OCI-LY3 (cell line): ENCODE measurements around the gene PCDHA9.
"Not testable (repeated sequence)": the region's sequence is repeated elsewhere in the genome, so short reads cannot be mapped to it uniquely, and the experiment has no call there.

Experiments
- H2AFZ ChIP-seq: fragments of 200-600, 300-600 bp; shearing (Covaris generic); 2 replicates; pipeline ENCODE4 v1.6.0; 2014; ENCODE audit warnings: antibody characterized with exemption, low read depth, low read length
- H3K27ac ChIP-seq: fragments of 200-600, 300-600 bp; sonication (generic); 2 replicates; pipeline ENCODE4 v1.5.1; 2014; ENCODE audit warnings: mild to moderate bottlenecking, low read length, moderate library complexity, mixed read lengths
- H3K27me3 ChIP-seq: fragments of 200-600, 300-600 bp; sonication (generic); 2 replicates; pipeline ENCODE4 v1.6.1; 2014; ENCODE audit warnings: low read depth, low read length, mixed read lengths
- H3K36me3 ChIP-seq: fragments of 200-600, 300-600 bp; sonication (generic); replicated peaks from 2 replicates; pipeline ENCODE3; 2014; ENCODE audit warnings: low read depth, low read length, mixed read lengths
- H3K4me1 ChIP-seq: fragments of 300-600, 200-600 bp; sonication (generic); 2 replicates; pipeline ENCODE4 v1.6.1; 2014; ENCODE audit warnings: low read length, mixed read lengths
- H3K4me2 ChIP-seq: fragments of 200-600, 300-600 bp; sonication (generic); 2 replicates; pipeline ENCODE4 v1.6.1; 2014; ENCODE audit warnings: low read length, mixed read lengths
- H3K4me3 ChIP-seq: fragments of 300-600, 200-600 bp; sonication (generic); 2 replicates; pipeline ENCODE4 v1.5.1; 2014; ENCODE audit warnings: antibody characterized with exemption, mild to moderate bottlenecking, low read length, moderate library complexity
- H3K79me2 ChIP-seq: fragments of 300-600, 200-600 bp; shearing (Covaris generic); 2 replicates; pipeline ENCODE4 v1.6.1; 2014; ENCODE audit warnings: mild to moderate bottlenecking, low read length, mixed read lengths
- H3K9ac ChIP-seq: fragments of 300-600, 200-600 bp; shearing (Covaris generic); 2 replicates; pipeline ENCODE4 v1.6.0; 2014; ENCODE audit warnings: mild to moderate bottlenecking, low read length, moderate library complexity
- H3K9me3 ChIP-seq: fragments of 200-600, 300-600 bp; shearing (Covaris generic); 2 replicates; pipeline ENCODE4 v1.6.1; 2014; ENCODE audit warnings: low read length, mixed read lengths; ENCODE audit not compliant: insufficient read depth
- H4K20me1 ChIP-seq: fragments of 200-600, 300-600 bp; sonication (generic); 2 replicates; pipeline ENCODE4 v1.6.1; 2016; ENCODE audit warnings: low read length, mixed read lengths; ENCODE audit not compliant: insufficient read depth
- CTCF ChIP-seq: fragments of 200-600, 300-600 bp; sonication (generic); IDR thresholded peaks from 2 replicates; pipeline ENCODE4 v1.5.1; 2014; ENCODE audit warnings: antibody characterized with exemption, low read length, low read depth
- EZH2phosphoT487 ChIP-seq: fragments of 200-600 bp; shearing (Covaris generic); IDR thresholded peaks from 2 replicates; pipeline ENCODE4 v1.6.1; 2018; ENCODE audit warnings: antibody characterized with exemption, mixed run types, low read depth

PCDHA9 gene

DNA sequence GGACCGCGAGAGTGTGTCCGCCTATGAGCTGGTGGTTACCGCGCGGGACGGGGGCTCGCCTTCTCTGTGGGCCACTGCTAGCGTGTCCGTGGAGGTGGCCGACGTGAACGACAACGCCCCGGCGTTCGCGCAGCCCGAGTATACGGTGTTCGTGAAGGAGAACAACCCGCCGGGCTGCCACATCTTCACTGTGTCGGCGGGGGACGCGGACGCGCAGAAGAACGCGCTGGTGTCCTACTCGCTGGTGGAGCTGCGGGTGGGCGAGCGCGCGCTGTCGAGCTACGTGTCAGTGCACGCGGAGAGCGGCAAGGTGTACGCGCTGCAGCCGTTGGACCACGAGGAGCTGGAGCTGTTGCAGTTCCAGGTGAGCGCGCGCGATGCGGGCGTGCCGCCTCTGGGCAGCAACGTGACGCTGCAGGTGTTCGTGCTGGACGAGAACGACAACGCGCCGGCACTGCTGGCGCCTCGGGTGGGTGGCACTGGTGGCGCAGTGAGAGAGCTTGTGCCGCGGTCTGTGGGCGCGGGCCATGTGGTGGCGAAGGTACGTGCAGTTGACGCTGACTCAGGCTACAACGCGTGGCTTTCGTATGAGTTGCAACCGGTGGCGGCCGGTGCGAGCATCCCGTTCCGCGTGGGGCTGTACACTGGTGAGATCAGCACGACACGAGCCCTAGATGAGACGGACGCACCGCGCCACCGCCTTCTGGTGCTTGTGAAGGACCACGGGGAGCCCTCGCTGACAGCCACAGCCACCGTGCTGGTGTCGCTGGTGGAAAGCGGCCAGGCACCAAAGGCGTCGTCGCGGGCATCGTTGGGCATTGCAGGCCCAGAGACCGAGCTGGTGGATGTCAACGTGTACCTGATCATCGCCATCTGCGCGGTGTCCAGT, 12.3 kb upstream of the PCDHA9 start:
- no peak overlapping the region for H2AFZ ChIP-seq
- no peaks in the 10 kb centered on the region for H3K4me1 ChIP-seq
- no peak overlapping the region for H3K4me2 ChIP-seq
- no peaks in the 10 kb centered on the region for H3K27me3 ChIP-seq
- H3K79me2 ChIP-seq: no peaks in the 10 kb centered on the region
- TF ChIP-seq EZH2phosphoT487 (no peak), CTCF (no peak)
- no peak overlapping the region for H3K9ac ChIP-seq
- no peak overlapping the region for H3K27ac ChIP-seq
- H3K36me3 ChIP-seq: no peaks in the 10 kb centered on the region
- no peaks in the 10 kb centered on the region for H4K20me1 ChIP-seq
- H3K9me3 ChIP-seq: no peaks in the 10 kb centered on the region
- H3K4me3 ChIP-seq: no peak overlapping the region

DNA sequence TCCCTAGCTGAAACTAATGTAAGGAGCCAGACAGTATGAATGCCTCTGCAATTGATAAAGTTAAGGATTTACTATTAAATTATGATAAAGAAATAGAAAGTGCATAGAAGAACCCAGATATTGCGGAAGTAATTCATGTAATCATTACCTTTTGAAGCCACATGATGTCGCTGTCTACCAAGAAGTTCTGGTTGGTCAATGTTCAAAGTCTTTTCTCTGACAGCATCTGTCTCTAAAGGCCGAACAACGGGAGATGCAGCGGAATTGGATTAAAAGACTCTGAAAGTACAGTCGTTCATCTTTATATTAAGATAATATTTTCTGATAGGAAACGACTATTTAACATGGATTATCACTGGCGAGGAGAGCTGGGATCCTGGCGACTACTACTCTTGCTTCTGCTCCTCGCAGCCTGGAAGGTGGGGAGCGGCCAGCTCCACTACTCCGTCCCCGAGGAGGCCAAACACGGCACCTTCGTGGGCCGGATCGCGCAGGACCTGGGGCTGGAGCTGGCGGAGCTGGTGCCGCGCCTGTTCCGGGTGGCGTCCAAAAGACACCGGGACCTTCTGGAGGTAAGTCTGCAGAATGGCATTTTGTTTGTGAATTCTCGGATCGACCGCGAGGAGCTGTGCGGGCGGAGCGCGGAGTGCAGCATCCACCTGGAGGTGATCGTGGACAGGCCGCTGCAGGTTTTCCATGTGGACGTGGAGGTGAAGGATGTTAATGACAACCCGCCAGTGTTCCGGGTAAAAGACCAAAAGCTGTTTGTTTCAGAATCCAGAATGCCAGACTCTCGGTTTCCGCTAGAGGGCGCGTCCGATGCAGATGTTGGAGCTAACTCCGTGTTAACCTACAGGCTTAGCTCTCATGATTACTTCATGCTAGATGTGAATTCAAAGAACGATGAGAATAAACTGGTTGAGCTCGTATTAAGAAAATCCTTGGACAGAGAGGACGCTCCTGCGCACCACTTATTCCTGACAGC, 6.9 kb upstream of the PCDHA9 start, which contains the start of gene PCDHA8:
TSS of gene PCDHA8 (plus strand) at position 210 of the 985 bp plus-strand sequence. CDS start at position 345, 135 bp downstream.
- no peaks in the 10 kb centered on the region for H3K79me2 ChIP-seq
- no peaks in the 10 kb centered on the region for H3K36me3 ChIP-seq
- no peaks in the 10 kb centered on the region for H3K9me3 ChIP-seq
- no peak within 1 kb of the TSS for H3K4me3 ChIP-seq
- no peak within 1 kb of the TSS for H3K27ac ChIP-seq
- no peaks in the 10 kb centered on the region for H3K27me3 ChIP-seq
- H4K20me1 ChIP-seq: no peaks in the 10 kb centered on the region
- no peak within 1 kb of the TSS for H3K4me2 ChIP-seq
- H3K4me1 ChIP-seq: no peaks in the 10 kb centered on the region
- H3K9ac ChIP-seq: no peak within 1 kb of the TSS
- peak; percentile 20 for TF ChIP-seq CTCF
- no peak for TF ChIP-seq EZH2phosphoT487
- no peak within 1 kb of the TSS for H2AFZ ChIP-seq

GRCh38 chr5:140842798-140843733, 5.1 kb upstream of the PCDHA9 start:
- H3K4me2 ChIP-seq: no peak overlapping the region
- H3K27me3 ChIP-seq: no peaks in the 10 kb centered on the region
- no peak for TF ChIP-seq EZH2phosphoT487
- no peak for TF ChIP-seq CTCF
- no peak overlapping the region for H2AFZ ChIP-seq
- H3K79me2 ChIP-seq: no peaks in the 10 kb centered on the region
- no peak overlapping the region for H3K27ac ChIP-seq
- no peak overlapping the region for H3K4me3 ChIP-seq
- H3K4me1 ChIP-seq: no peaks in the 10 kb centered on the region
- H4K20me1 ChIP-seq: no peaks in the 10 kb centered on the region
- H3K9ac ChIP-seq: no peak overlapping the region
- H3K9me3 ChIP-seq: no peaks in the 10 kb centered on the region
- no peaks in the 10 kb centered on the region for H3K36me3 ChIP-seq

DNA sequence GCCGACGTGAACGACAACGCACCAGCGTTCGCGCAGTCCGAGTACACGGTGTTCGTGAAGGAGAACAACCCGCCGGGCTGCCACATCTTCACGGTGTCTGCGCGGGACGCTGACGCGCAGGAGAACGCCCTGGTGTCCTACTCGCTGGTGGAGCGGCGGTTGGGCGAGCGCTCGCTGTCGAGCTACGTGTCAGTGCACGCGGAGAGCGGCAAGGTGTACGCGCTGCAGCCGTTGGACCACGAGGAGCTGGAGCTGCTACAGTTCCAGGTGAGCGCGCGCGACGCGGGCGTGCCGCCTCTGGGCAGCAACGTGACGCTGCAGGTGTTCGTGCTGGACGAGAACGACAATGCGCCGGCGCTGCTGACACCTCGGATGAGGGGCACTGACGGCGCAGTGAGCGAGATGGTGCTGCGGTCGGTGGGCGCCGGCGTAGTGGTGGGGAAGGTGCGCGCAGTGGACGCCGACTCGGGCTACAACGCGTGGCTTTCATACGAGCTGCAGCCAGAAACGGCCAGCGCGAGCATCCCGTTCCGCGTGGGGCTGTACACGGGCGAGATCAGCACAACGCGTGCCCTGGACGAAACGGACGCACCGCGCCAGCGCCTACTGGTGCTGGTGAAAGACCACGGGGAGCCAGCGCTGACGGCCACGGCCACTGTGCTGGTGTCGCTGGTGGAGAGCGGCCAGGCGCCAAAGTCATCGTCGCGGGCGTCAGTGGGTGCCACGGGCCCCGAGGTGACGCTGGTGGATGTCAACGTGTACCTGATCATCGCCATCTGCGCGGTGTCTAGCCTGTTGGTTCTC, 1.9 kb downstream of the PCDHA9 start:
- not testable (repeated sequence) for H2AFZ ChIP-seq, H3K4me3 ChIP-seq, H3K36me3 ChIP-seq, H3K27ac ChIP-seq, H3K4me2 ChIP-seq, H3K79me2 ChIP-seq, H3K27me3 ChIP-seq, H3K4me1 ChIP-seq, H4K20me1 ChIP-seq, H3K9ac ChIP-seq, H3K9me3 ChIP-seq
